ENCODE data around the gene RUVBL1. TPM values are rescaled to one million over a fixed set of nuclear protein-coding genes. Genes with fewer than 3 reads are reported as not detected.

Gene RUVBL1
- polyA plus RNA-seq, 4 donors = 7.6 to 40.4 (median 20.4) TPM

DNA sequence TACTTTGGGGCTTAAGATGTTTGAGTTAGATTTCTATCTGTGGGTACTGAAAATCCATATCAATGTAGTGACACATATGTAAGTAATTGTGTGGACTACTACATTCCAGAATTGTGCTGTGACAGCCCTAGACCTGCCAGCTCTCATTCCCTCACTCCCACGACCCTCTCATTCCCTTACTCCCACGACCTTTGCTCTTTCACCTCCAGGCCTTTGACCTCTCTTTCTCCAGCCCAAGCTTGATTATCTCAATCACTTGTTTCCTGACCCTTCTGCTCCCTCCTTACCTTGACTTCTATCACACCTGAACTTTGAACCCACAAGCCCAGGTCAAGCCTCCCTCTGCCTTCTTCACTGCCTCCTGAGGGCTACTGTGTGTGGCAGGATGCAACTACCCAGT, 3.6 kb upstream of the RUVBL1 start:
- Histone ChIP-seq H3K36me3 (ENCODE audit: control insufficient read depth in 3 of 3, insufficient read depth in 2 of 3, low read depth in 1 of 3, low read length in 3 of 3) (no peaks in the 10 kb centered on the region), H3K27me3 (ENCODE audit: control insufficient read depth in 3 of 3, insufficient read depth in 3 of 3, low read length in 3 of 3) (no peaks in the 10 kb centered on the region), H3K27ac (ENCODE audit: low read depth in 1 of 3, low read length in 2 of 3) (no peak overlapping the region), H3K4me1 (ENCODE audit: control insufficient read depth in 3 of 3, insufficient read depth in 2 of 3, low read depth in 1 of 3, low read length in 2 of 3) (peaks cover 0 to 8% (median 7%) of the 10 kb centered on the region in 3 donors), H3K9me3 (ENCODE audit: control insufficient read depth in 2 of 2, insufficient read depth in 1 of 2, low read depth in 1 of 2, low read length in 1 of 2) (peaks cover 0 to 2% of the 10 kb centered on the region in 2 donors), H3K4me3 (ENCODE audit: low read depth in 1 of 3, low read length in 3 of 3) (no peak overlapping the region)
- WGBS, 3 donors = 19 to 51% (median 30%) methylated on average over 2 of the region's 2 CpGs
- DNase-seq = no peak
- FAIRE-seq = no peak

DNA sequence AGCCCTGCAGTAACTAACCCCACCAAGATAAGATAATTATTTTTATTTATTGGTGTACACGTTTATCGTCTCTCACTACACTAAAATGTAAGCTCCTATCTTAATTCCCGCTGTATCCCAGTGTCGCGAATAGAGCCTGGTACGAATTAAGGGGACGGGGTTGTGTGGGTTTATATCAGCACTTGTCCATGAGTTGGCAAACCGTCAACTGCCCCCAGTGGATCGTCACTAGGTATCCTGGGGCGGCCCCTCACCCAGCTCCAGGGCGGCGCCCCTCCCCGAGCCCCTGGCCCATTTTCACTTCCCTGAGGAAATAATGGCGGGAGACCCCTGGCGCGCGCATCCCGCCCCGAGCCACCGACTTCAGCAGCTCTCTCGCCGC, 465 bp downstream of the RUVBL1 start:
- no peaks in the 10 kb centered on the region for H3K9me3 ChIP-seq (ENCODE audit: control insufficient read depth in 2 of 2, insufficient read depth in 1 of 2, low read depth in 1 of 2, low read length in 1 of 2)
- no peaks in the 10 kb centered on the region for H3K27me3 ChIP-seq (ENCODE audit: control insufficient read depth in 3 of 3, insufficient read depth in 3 of 3, low read length in 3 of 3)
- DNase-seq (no peak), FAIRE-seq (no peak)
- peaks cover 0 to 3% (median 0%) of the 10 kb centered on the region in 3 donors for H3K36me3 ChIP-seq (ENCODE audit: control insufficient read depth in 3 of 3, insufficient read depth in 2 of 3, low read depth in 1 of 3, low read length in 3 of 3)
- peaks cover 0 to 8% (median 7%) of the 10 kb centered on the region in 3 donors for H3K4me1 ChIP-seq (ENCODE audit: control insufficient read depth in 3 of 3, insufficient read depth in 2 of 3, low read depth in 1 of 3, low read length in 2 of 3)
- H3K4me3 ChIP-seq (ENCODE audit: low read depth in 1 of 3, low read length in 3 of 3) = peak overlapping the region; percentile 77 to 86 (median 77)
- WGBS, 3 donors = 0 to 2% (median 1%) methylated on average over 22 of the region's 22 CpGs
- peak overlapping the region in 2 of 3 donors; percentile 6 to 87 for H3K27ac ChIP-seq (ENCODE audit: low read depth in 1 of 3, low read length in 2 of 3)

DNA sequence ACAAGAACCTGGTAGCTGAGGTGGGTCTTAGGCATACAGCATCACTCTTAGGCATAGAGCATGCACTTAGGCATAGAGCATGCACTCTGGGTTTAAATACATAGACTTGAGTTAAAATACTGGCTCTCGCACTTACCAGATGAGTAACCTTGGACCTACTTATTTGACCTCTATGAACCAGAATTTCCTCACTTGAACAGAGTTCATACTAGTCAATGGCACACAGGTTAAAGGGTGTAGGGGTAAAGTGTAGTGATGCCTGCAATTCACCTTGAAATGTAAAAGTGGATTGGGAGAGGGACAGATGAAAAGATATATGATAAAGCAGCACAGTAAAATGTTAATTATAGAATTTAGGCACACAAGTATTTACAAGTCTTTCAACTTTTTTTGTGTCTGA, 1.6 kb downstream of the RUVBL1 start:
- Histone ChIP-seq H3K4me3 (ENCODE audit: low read depth in 1 of 3, low read length in 3 of 3) (no peak overlapping the region), H3K27me3 (ENCODE audit: control insufficient read depth in 3 of 3, insufficient read depth in 3 of 3, low read length in 3 of 3) (no peaks in the 10 kb centered on the region), H3K27ac (ENCODE audit: low read depth in 1 of 3, low read length in 2 of 3) (no peak overlapping the region), H3K9me3 (ENCODE audit: control insufficient read depth in 2 of 2, insufficient read depth in 1 of 2, low read depth in 1 of 2, low read length in 1 of 2) (no peaks in the 10 kb centered on the region), H3K36me3 (ENCODE audit: control insufficient read depth in 3 of 3, insufficient read depth in 2 of 3, low read depth in 1 of 3, low read length in 3 of 3) (peaks cover 0 to 3% (median 0%) of the 10 kb centered on the region in 3 donors), H3K4me1 (ENCODE audit: control insufficient read depth in 3 of 3, insufficient read depth in 2 of 3, low read depth in 1 of 3, low read length in 2 of 3) (peaks cover 0 to 8% (median 7%) of the 10 kb centered on the region in 3 donors)
- no peak for DNase-seq
- FAIRE-seq = no peak
- WGBS, 3 donors = 94 to 100% (median 100%) methylated on average over 1 of the region's 1 CpG

DNA sequence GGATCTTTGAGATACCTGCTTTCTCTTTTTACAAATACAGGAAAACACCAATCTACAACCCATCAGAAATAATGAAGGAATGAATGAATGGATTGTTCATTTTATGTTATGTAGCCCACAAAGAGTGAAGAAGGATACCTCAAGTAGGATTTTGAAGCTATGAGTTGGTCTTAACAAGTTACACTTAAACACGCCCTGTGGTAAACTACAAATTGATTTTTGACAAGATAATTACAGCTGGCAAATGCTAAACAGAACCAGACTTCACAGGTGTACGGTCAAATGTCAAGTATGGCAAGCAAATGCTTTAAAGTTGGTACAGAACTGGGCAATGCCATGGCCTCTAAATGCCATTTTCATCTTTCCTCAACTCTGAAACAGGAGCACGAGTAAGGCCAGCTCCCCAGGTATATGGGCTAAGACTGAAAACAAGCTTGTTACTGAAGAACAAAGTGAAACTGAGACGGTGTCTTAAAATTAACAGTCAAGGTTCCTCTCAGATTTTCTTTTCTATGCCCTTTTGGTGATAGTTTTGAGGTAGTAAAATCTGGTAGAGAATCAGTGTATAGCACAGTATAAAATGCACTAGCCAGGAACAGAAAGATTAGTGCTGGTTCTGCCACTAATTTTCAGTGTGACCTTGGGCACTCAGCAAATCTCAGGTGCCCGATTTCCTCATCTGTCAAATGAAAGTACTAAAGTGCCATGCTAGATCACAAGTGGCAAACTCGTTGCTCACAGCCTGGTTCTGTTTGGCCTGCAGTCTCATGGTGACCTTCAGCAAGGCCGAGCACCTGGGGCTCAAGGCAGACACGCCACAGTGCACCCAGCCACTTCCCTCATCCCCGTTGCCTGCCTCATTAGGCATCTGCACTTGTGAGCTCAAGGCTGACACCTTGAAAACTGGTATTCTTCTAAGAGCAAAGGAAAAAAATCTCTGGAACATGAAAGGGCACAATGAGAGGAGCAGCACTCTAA, 9.5 kb downstream of the RUVBL1 start:
- DNase-seq = no peak
- WGBS, 3 donors = 74 to 78% (median 75%) methylated on average over 9 of the region's 9 CpGs
- Histone ChIP-seq H3K27ac (ENCODE audit: low read depth in 1 of 3, low read length in 2 of 3) (peak overlapping the region in 1 of 3 donors; percentile 9), H3K4me1 (ENCODE audit: control insufficient read depth in 3 of 3, insufficient read depth in 2 of 3, low read depth in 1 of 3, low read length in 2 of 3) (no peaks in the 10 kb centered on the region), H3K36me3 (ENCODE audit: control insufficient read depth in 3 of 3, insufficient read depth in 2 of 3, low read depth in 1 of 3, low read length in 3 of 3) (peaks cover 0 to 34% (median 2%) of the 10 kb centered on the region in 3 donors), H3K9me3 (ENCODE audit: control insufficient read depth in 2 of 2, insufficient read depth in 1 of 2, low read depth in 1 of 2, low read length in 1 of 2) (no peaks in the 10 kb centered on the region), H3K27me3 (ENCODE audit: control insufficient read depth in 3 of 3, insufficient read depth in 3 of 3, low read length in 3 of 3) (no peaks in the 10 kb centered on the region), H3K4me3 (ENCODE audit: low read depth in 1 of 3, low read length in 3 of 3) (no peak overlapping the region)
- no peak for FAIRE-seq

DNA sequence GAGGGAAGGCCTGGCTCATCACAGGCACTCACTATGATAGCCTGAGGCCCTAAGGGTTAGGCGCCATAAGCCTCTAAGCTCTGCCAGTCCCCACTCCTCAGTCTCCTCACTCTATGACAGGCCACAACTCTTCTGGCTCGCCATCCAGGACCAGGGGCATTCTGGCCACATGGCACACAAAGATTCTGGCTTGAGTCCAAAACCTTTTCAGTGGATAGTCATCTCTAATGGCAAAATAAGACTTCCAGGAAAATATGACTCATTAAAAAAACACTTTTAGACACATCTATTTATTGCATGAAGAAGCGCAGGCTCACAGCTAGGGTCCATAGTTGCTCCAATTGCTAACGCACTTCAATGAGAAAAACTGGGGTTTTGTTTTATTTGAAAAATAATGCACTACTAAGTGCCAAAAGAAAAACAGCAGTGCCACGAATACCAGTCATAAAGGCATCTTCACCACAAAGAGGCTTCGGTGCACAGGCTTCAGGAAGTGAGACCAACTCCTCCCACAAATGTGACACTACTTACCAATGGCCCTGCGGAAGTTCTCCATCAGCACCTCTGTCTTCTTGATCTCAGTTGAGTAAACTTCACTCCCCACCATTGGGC, 11.1 kb downstream of the RUVBL1 start:
- 82 to 94% (median 89%) methylated on average over 7 of the region's 7 CpGs for WGBS, 3 donors
- DNase-seq = no peak
- Histone ChIP-seq H3K4me1 (ENCODE audit: control insufficient read depth in 3 of 3, insufficient read depth in 2 of 3, low read depth in 1 of 3, low read length in 2 of 3) (no peaks in the 10 kb centered on the region), H3K27me3 (ENCODE audit: control insufficient read depth in 3 of 3, insufficient read depth in 3 of 3, low read length in 3 of 3) (no peaks in the 10 kb centered on the region), H3K36me3 (ENCODE audit: control insufficient read depth in 3 of 3, insufficient read depth in 2 of 3, low read depth in 1 of 3, low read length in 3 of 3) (peaks cover 0 to 34% (median 2%) of the 10 kb centered on the region in 3 donors), H3K27ac (ENCODE audit: low read depth in 1 of 3, low read length in 2 of 3) (peak overlapping the region in 1 of 3 donors; percentile 48), H3K9me3 (ENCODE audit: control insufficient read depth in 2 of 2, insufficient read depth in 1 of 2, low read depth in 1 of 2, low read length in 1 of 2) (no peaks in the 10 kb centered on the region), H3K4me3 (ENCODE audit: low read depth in 1 of 3, low read length in 3 of 3) (no peak overlapping the region)
- no peak for FAIRE-seq

DNA sequence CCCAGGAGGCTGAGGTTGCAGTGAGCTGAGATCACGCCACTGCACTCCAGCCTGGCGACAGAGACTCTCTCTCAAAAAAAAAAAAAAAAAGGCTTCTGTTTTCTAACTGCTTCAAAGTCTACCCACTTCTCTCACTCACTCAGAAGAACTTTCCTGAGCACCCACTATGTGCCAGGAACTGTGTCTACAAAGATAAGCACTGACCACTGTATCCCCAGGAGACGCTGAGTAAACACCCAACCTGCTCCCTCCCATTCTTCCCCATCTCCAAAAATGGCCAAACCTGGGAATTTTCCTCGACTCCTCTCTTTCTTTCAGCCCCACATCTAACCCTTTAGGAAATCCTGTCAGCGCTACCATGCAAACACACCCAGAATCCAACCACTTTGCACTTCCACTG, 12.5 kb downstream of the RUVBL1 start:
- H3K9me3 ChIP-seq (ENCODE audit: control insufficient read depth in 2 of 2, insufficient read depth in 1 of 2, low read depth in 1 of 2, low read length in 1 of 2) = no peaks in the 10 kb centered on the region
- H3K27ac ChIP-seq (ENCODE audit: low read depth in 1 of 3, low read length in 2 of 3) = no peak overlapping the region
- H3K36me3 ChIP-seq (ENCODE audit: control insufficient read depth in 3 of 3, insufficient read depth in 2 of 3, low read depth in 1 of 3, low read length in 3 of 3) = peaks cover 0 to 36% (median 2%) of the 10 kb centered on the region in 3 donors
- no peaks in the 10 kb centered on the region for H3K4me1 ChIP-seq (ENCODE audit: control insufficient read depth in 3 of 3, insufficient read depth in 2 of 3, low read depth in 1 of 3, low read length in 2 of 3)
- no peak overlapping the region for H3K4me3 ChIP-seq (ENCODE audit: low read depth in 1 of 3, low read length in 3 of 3)
- no peak for DNase-seq
- H3K27me3 ChIP-seq (ENCODE audit: control insufficient read depth in 3 of 3, insufficient read depth in 3 of 3, low read length in 3 of 3) = no peaks in the 10 kb centered on the region
- no peak for FAIRE-seq
- 92 to 97% (median 94%) methylated on average over 5 of the region's 5 CpGs for WGBS, 3 donors

DNA sequence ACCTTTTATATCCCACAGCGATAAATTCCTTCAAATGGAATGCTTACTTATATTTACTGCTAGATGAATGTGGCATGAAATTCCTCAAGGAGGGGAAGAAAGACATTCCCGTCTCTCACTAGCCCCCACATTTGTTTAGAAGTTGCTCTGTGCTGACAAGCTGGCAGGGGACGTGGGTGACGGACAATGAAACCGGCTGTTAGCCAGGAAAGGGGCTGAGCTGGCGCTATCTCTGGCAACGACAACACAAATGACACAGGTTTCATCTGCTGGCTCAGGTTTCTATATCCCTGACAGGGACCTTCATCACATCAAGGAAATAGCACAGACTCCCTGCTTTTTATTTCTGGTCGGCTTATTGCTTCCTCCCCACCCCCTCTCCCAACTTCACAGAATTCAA, 15.8 kb downstream of the RUVBL1 start:
- H3K9me3 ChIP-seq (ENCODE audit: control insufficient read depth in 2 of 2, insufficient read depth in 1 of 2, low read depth in 1 of 2, low read length in 1 of 2) = no peaks in the 10 kb centered on the region
- H3K27me3 ChIP-seq (ENCODE audit: control insufficient read depth in 3 of 3, insufficient read depth in 3 of 3, low read length in 3 of 3) = no peaks in the 10 kb centered on the region
- no peak overlapping the region for H3K4me3 ChIP-seq (ENCODE audit: low read depth in 1 of 3, low read length in 3 of 3)
- H3K27ac ChIP-seq (ENCODE audit: low read depth in 1 of 3, low read length in 2 of 3) = no peak overlapping the region
- H3K36me3 ChIP-seq (ENCODE audit: control insufficient read depth in 3 of 3, insufficient read depth in 2 of 3, low read depth in 1 of 3, low read length in 3 of 3) = peaks cover 0 to 29% (median 2%) of the 10 kb centered on the region in 3 donors
- 84 to 92% (median 92%) methylated on average over 8 of the region's 8 CpGs for WGBS, 3 donors
- DNase-seq (no peak), FAIRE-seq (no peak)
- H3K4me1 ChIP-seq (ENCODE audit: control insufficient read depth in 3 of 3, insufficient read depth in 2 of 3, low read depth in 1 of 3, low read length in 2 of 3) = no peaks in the 10 kb centered on the region

DNA sequence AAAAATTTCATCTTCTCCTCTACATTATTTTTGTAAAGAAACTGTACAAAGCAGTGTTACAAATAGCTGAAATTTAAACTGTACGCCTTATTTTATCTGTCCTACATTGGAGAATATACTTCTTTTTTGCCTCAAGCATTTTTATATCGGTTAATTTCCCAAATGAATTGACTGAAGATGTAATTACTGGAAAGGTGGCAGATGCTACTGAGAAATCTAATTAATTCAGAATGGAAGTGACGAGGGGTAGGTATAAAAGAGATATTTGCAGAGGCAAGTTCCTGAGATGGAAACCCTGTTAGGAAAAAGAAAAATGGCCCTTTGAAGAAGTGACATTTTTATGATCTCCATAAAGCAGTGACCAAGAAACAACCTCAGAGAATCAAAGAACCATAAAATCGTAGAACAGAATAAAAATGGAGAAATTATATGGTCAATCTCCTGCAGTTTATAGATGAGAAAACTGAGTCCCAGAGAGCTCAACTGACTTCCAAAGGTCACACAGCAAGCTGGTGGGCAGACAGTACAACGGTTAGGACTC, 20.4 kb downstream of the RUVBL1 start:
- Histone ChIP-seq H3K4me3 (ENCODE audit: low read depth in 1 of 3, low read length in 3 of 3) (no peak overlapping the region), H3K4me1 (ENCODE audit: control insufficient read depth in 3 of 3, insufficient read depth in 2 of 3, low read depth in 1 of 3, low read length in 2 of 3) (peaks cover 0 to 10% (median 0%) of the 10 kb centered on the region in 3 donors), H3K27ac (ENCODE audit: low read depth in 1 of 3, low read length in 2 of 3) (no peak overlapping the region), H3K27me3 (ENCODE audit: control insufficient read depth in 3 of 3, insufficient read depth in 3 of 3, low read length in 3 of 3) (no peaks in the 10 kb centered on the region), H3K36me3 (ENCODE audit: control insufficient read depth in 3 of 3, insufficient read depth in 2 of 3, low read depth in 1 of 3, low read length in 3 of 3) (peaks cover 0 to 34% (median 17%) of the 10 kb centered on the region in 3 donors), H3K9me3 (ENCODE audit: control insufficient read depth in 2 of 2, insufficient read depth in 1 of 2, low read depth in 1 of 2, low read length in 1 of 2) (no peaks in the 10 kb centered on the region)
- no peak for DNase-seq
- no peak for FAIRE-seq
- 89 to 94% (median 90%) methylated on average over 5 of the region's 5 CpGs for WGBS, 3 donors

Measured in small intestine (tissue), 7 donors.